PC-9 (cell line): Measurements from ENCODE around the gene ALKBH3. TPM values are rescaled to one million over a fixed set of nuclear protein-coding genes. Genes with fewer than 3 reads are reported as not detected.

ENCODE experiments used
- BruUV-seq: library from RNA; stranded (reverse); fragments of 400-500 nt; replicated peaks from 2 replicates; lab custom pipeline; 2021; lab: Mats Ljungman, UMichigan
- CTCF ChIA-PET: fragments of 300-600 bp; sonication (Branson Sonifier 250); formaldehyde crosslinking; loops from one replicate; lab custom pipeline; 2022; ENCODE audit warnings: antibody characterized with exemption; lab: Charles Lee
- POLR2A ChIA-PET: fragments of 300-600 bp; sonication (Branson Sonifier 250); formaldehyde crosslinking; loops from one replicate; lab custom pipeline; 2022; ENCODE audit warnings: antibody characterized with exemption; ENCODE audit not compliant: unreplicated experiment; lab: Charles Lee
- DNase-seq, 2 experiments: peaks; one replicate each; pipeline versions ENCODE4 v3.0.0 to v3.0.0-alpha.2; 2015 to 2022; ENCODE audit warnings: mixed read lengths in 1 of 2
- H2AFZ ChIP-seq: fragments of 200-600 bp; sonication (generic); 2 replicates; pipeline ENCODE4 v1.8.1; 2017; ENCODE audit warnings: antibody characterized with exemption
- H3F3A ChIP-seq: fragments of 200-600 bp; sonication (generic); 2 replicates; pipeline ENCODE4 v1.8.1; 2017; ENCODE audit warnings: antibody characterized with exemption, mild to moderate bottlenecking, low read depth; ENCODE audit not compliant: insufficient read depth
- H3K27ac ChIP-seq: fragments of 200-600 bp; sonication (generic); 2 replicates; pipeline ENCODE4 v1.6.1; 2016; ENCODE audit warnings: mixed run types
- H3K27me3 ChIP-seq: fragments of 200-600 bp; sonication (generic); 2 replicates; pipeline ENCODE4 v1.6.1; 2016; ENCODE audit warnings: low read depth, mixed run types; ENCODE audit not compliant: insufficient read depth
- H3K36me3 ChIP-seq: fragments of 200-600 bp; sonication (generic); 2 replicates; pipeline ENCODE4 v1.6.1; 2016; ENCODE audit warnings: low read depth, mixed run types
- H3K4me1 ChIP-seq: fragments of 200-600 bp; sonication (generic); replicated peaks from 2 replicates; pipeline ENCODE4 v1.6.1; 2016; ENCODE audit warnings: mixed run types; ENCODE audit not compliant: insufficient read depth
- H3K4me2 ChIP-seq: fragments of 200-600 bp; sonication (generic); 2 replicates; pipeline ENCODE4 v1.6.1; 2017; ENCODE audit warnings: mixed run types
- H3K4me3 ChIP-seq: fragments of 200-600 bp; sonication (generic); 2 replicates; pipeline ENCODE4 v1.6.1; 2016; ENCODE audit warnings: mixed run types
- H3K79me2 ChIP-seq: fragments of 200-600 bp; sonication (generic); 2 replicates; pipeline ENCODE4 v1.6.1; 2017; ENCODE audit warnings: low read depth, mixed run types
- H3K9me2 ChIP-seq: fragments of 200-600 bp; sonication (generic); 2 replicates; pipeline ENCODE4 v1.8.1; 2017; ENCODE audit warnings: mild to moderate bottlenecking; ENCODE audit not compliant: insufficient read depth
- H3K9me3 ChIP-seq: fragments of 200-600 bp; sonication (generic); 2 replicates; pipeline ENCODE4 v1.8.1; 2016; ENCODE audit warnings: low read depth; ENCODE audit not compliant: insufficient read depth
- H4K20me1 ChIP-seq: fragments of 200-600 bp; sonication (generic); 2 replicates; pipeline ENCODE4 v1.8.1; 2017; ENCODE audit not compliant: insufficient read depth
- EZH2 ChIP-seq: fragments of 200-600 bp; sonication (generic); IDR thresholded peaks from 2 replicates; pipeline ENCODE4 v1.8.0; 2017; ENCODE audit warnings: antibody characterized with exemption, low read depth
- intact Hi-C: fragments of 100-400 bp; cut with micrococcal nuclease; formaldehyde crosslinking; loops from one replicate; pipeline ENCODE4 v1.10.0; 2022; ENCODE audit not compliant: unreplicated experiment
- total RNA-seq: library from RNA; stranded (reverse); gene quantifications from 2 replicates; pipeline ENCODE4 v1.2.3, GENCODE V29; 2021
- TF ChIP-seq, protein P1 (sequence below): fragments of 200-600 bp; sonication (generic); conservative IDR thresholded peaks from 2 replicates; pipeline ENCODE4 v1.6.1; 2017; ENCODE audit warnings: mixed run types, antibody characterized with exemption, mild to moderate bottlenecking, moderate library complexity

The ALKBH3 gene
- total RNA-seq, 1 experiment from 2014 or later, result 47.3 TPM

DNA sequence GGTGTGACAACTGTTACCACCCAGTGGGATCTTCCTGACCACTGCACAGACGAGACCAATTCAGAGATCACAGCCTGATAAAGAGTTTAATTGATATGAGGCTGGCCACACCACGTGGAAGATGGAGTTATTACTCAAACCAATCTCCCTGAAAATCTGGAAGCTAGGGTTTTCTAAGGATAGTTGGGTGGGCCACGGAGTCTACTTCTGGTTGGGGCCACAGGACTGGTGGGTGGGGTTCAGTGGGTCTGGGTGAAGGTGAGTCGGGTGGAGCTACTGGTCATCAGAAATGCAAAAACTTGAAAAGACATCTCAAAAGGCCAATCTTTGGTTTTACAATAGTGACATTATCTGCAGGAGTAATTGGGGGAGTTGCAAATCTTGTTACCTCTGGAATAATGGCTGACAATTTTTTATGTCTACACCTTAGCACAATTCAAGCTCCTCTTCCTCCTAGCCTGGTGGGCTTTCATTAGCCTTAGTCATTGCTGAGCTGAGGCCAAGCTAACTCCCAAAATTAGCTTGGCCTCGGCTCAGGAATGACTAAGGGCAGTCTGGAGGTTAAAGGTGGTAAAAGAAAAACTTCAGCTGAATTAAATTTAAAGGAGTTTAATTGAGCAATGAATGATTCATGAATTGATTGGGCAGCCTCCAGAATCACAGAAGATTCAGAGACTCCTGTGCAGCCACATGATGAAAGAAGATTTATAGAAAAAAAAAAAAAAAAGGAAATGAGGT, 74.9 kb downstream of the ALKBH3 start:
- H3K4me1 ChIP-seq, result no peaks in the 10 kb centered on the region
- peaks cover 97% of the 10 kb centered on the region for H3K27me3 ChIP-seq
- no TSS peak for BruUV-seq
- H3K36me3 ChIP-seq, result no peaks in the 10 kb centered on the region
- H3K9me3 ChIP-seq, result no peaks in the 10 kb centered on the region
- no peaks in the 10 kb centered on the region for H4K20me1 ChIP-seq
- no peak overlapping the region for H3K4me2 ChIP-seq
- intact Hi-C loops, result no loop called here
- H3K79me2 ChIP-seq, result no peaks in the 10 kb centered on the region
- H3F3A ChIP-seq, result no peaks in the 10 kb centered on the region
- ChIA-PET CTCF (no interaction called here), POLR2A (no interaction called here)
- no peak for TF ChIP-seq EZH2
- TF ChIP-seq, protein P1, sequence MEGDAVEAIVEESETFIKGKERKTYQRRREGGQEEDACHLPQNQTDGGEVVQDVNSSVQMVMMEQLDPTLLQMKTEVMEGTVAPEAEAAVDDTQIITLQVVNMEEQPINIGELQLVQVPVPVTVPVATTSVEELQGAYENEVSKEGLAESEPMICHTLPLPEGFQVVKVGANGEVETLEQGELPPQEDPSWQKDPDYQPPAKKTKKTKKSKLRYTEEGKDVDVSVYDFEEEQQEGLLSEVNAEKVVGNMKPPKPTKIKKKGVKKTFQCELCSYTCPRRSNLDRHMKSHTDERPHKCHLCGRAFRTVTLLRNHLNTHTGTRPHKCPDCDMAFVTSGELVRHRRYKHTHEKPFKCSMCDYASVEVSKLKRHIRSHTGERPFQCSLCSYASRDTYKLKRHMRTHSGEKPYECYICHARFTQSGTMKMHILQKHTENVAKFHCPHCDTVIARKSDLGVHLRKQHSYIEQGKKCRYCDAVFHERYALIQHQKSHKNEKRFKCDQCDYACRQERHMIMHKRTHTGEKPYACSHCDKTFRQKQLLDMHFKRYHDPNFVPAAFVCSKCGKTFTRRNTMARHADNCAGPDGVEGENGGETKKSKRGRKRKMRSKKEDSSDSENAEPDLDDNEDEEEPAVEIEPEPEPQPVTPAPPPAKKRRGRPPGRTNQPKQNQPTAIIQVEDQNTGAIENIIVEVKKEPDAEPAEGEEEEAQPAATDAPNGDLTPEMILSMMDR, result no peak
- H2AFZ ChIP-seq, result no peak overlapping the region
- DNase-seq, result no peak
- no peaks in the 10 kb centered on the region for H3K9me2 ChIP-seq
- H3K27ac ChIP-seq, result no peak overlapping the region
- no peak overlapping the region for H3K4me3 ChIP-seq

DNA sequence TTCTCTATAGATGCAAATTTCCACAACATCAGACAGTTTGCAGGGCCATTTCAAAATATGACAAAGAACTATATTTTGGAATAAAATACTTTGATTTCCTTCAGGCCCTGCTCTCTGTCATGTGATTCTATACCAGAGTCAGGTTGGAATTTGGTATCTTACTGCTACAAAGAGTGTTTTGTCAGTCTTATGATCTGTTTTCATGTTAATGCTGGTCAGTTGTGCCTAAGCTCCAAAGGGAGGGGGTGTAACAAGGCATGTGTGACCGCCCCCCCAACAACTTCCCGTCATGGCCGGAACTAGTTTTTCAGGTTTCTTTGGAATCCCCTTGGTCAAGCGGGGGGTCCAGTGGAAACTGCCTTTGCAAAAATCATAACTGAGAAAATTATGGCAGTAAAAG, 76.9 kb downstream of the ALKBH3 start:
- Histone ChIP-seq H3K36me3 (no peaks in the 10 kb centered on the region), H3K4me3 (no peak overlapping the region), H3K27me3 (peaks cover 96% of the 10 kb centered on the region), H3F3A (no peaks in the 10 kb centered on the region), H3K27ac (no peak overlapping the region), H2AFZ (no peak overlapping the region), H3K9me2 (no peaks in the 10 kb centered on the region), H4K20me1 (no peaks in the 10 kb centered on the region), H3K4me2 (no peak overlapping the region), H3K4me1 (no peaks in the 10 kb centered on the region), H3K9me3 (no peaks in the 10 kb centered on the region), H3K79me2 (no peaks in the 10 kb centered on the region)
- CTCF ChIA-PET, result no interaction called here
- no TSS peak for BruUV-seq
- DNase-seq, result no peak
- intact Hi-C loops, result no loop called here
- POLR2A ChIA-PET, result no interaction called here
- TF ChIP-seq EZH2, result no peak
- TF ChIP-seq, protein P1, result no peak

DNA sequence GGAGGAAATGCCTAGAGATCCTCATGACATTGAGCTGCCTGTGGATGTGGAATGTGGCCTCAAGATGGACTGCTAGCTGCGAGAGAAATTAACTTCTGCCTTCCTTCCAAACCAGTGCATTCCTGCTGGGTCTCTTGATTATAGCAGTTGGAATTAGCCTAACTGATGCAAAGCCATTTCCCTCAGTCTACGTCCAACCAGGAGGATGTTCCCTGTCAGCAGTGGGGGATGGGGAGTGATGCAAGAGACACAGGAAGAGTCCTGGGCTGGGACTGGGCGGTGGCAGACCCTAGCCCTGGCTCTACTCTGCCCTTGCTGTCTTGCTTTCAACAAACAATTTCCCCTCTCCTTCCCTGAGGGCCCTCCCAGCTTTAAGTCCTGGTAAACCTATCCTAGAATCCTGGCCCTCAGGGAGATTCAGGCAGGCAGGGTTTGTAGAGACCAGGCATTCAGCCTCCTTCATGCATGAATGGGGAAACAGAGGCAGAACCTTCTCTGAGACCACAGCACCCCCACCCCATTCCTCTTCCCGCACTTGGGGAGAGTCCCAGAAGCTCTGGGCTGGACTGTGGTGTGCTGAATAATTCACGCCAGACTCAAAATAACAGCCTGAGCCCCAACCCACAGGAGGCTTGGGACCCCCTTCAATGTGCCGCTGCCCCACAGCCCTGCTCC, 78.8 kb downstream of the ALKBH3 start:
- no peak for TF ChIP-seq EZH2
- TF ChIP-seq, protein P1, result no peak
- Histone ChIP-seq H4K20me1 (no peaks in the 10 kb centered on the region), H3K4me2 (no peak overlapping the region), H3K79me2 (no peaks in the 10 kb centered on the region), H3K27me3 (peaks cover 94% of the 10 kb centered on the region), H3K9me3 (no peaks in the 10 kb centered on the region), H3K36me3 (no peaks in the 10 kb centered on the region), H3K27ac (no peak overlapping the region), H3F3A (no peaks in the 10 kb centered on the region), H3K4me3 (no peak overlapping the region), H3K4me1 (no peaks in the 10 kb centered on the region), H2AFZ (no peak overlapping the region), H3K9me2 (no peaks in the 10 kb centered on the region)
- ChIA-PET POLR2A (no interaction called here), CTCF (no interaction called here)
- BruUV-seq, result no TSS peak
- DNase-seq, result no peak
- intact Hi-C loops, result no loop called here
